HEK293 (cell line): ENCODE data around the gene WASF2.

Experiments used
- HOXD13 ChIP-seq: sonication (generic); formaldehyde crosslinking; IDR thresholded peaks from 2 replicates; pipeline ENCODE4 v1.8.0; 2022; ENCODE audit warnings: missing genetic modification reagents, borderline replicate concordance
- IKZF3 ChIP-seq: fragments of 450-650 bp; IDR thresholded peaks from 2 replicates; pipeline ENCODE4 v1.5.0; 2018; ENCODE audit warnings: missing biosample characterization, mild to moderate bottlenecking, missing genetic modification characterization, moderate library complexity
- TRIM28 ChIP-seq: IDR thresholded peaks from 2 replicates; pipeline ENCODE4 v1.6.1; 2011; ENCODE audit warnings: low read length, control low read depth, borderline replicate concordance
- ZNF10 ChIP-seq: fragments of 450-650 bp; formaldehyde crosslinking; IDR thresholded peaks from 2 replicates; pipeline ENCODE4 v1.5.1; 2017; ENCODE audit warnings: missing biosample characterization, missing genetic modification characterization
- ZNF112 ChIP-seq: fragments of 450-650 bp; formaldehyde crosslinking; IDR thresholded peaks from 2 replicates; pipeline ENCODE4 v1.5.0; 2017; ENCODE audit warnings: missing biosample characterization, missing genetic modification characterization
- ZNF148 ChIP-seq: fragments of 450-650 bp; formaldehyde crosslinking; IDR thresholded peaks from 2 replicates; pipeline ENCODE4 v1.5.0; 2017; ENCODE audit warnings: missing biosample characterization, missing genetic modification characterization, borderline replicate concordance
- ZNF157 ChIP-seq: fragments of 450-650 bp; formaldehyde crosslinking; IDR thresholded peaks from 2 replicates; pipeline ENCODE4 v1.5.1; 2016; ENCODE audit warnings: missing biosample characterization, missing genetic modification characterization
- ZNF169 ChIP-seq: fragments of 450-650 bp; formaldehyde crosslinking; IDR thresholded peaks from 2 replicates; pipeline ENCODE4 v1.5.1; 2016; ENCODE audit warnings: missing biosample characterization, missing genetic modification characterization
- ZNF280D ChIP-seq: fragments of 450-650 bp; formaldehyde crosslinking; IDR thresholded peaks from 2 replicates; pipeline ENCODE4 v1.5.1; 2016; ENCODE audit warnings: missing biosample characterization, missing genetic modification characterization
- ZNF311 ChIP-seq: fragments of 450-650 bp; formaldehyde crosslinking; IDR thresholded peaks from 2 replicates; pipeline ENCODE4 v1.5.1; 2017; ENCODE audit warnings: missing biosample characterization, missing genetic modification characterization, borderline replicate concordance
- ZNF416 ChIP-seq: fragments of 450-650 bp; formaldehyde crosslinking; IDR thresholded peaks from 2 replicates; pipeline ENCODE4 v1.5.1; 2016; ENCODE audit warnings: missing biosample characterization, missing genetic modification characterization
- ZNF530 ChIP-seq: fragments of 450-650 bp; formaldehyde crosslinking; IDR thresholded peaks from 2 replicates; pipeline ENCODE4 v1.5.1; 2016; ENCODE audit warnings: low read depth, missing biosample characterization, missing genetic modification characterization
- ZNF670 ChIP-seq: fragments of 450-650 bp; formaldehyde crosslinking; IDR thresholded peaks from 2 replicates; pipeline ENCODE4 v1.5.1; 2016; ENCODE audit warnings: missing biosample characterization, missing genetic modification characterization, low read depth
- ZSCAN16 ChIP-seq: fragments of 450-650 bp; formaldehyde crosslinking; IDR thresholded peaks from 2 replicates; pipeline ENCODE4 v1.5.1; 2016; ENCODE audit warnings: missing biosample characterization, missing genetic modification characterization
- TF ChIP-seq, protein P1 (sequence below): fragments of 450-650 bp; formaldehyde crosslinking; IDR thresholded peaks from 2 replicates; pipeline ENCODE4 v1.5.1; 2016; ENCODE audit warnings: missing biosample characterization, missing genetic modification characterization
- TF ChIP-seq, protein P2 (sequence below): fragments of 450-650 bp; formaldehyde crosslinking; IDR thresholded peaks from 2 replicates; pipeline ENCODE4 v1.5.1; 2016; ENCODE audit warnings: missing biosample characterization, missing genetic modification characterization
- TF ChIP-seq, protein P3 (sequence below): sonication (generic); formaldehyde crosslinking; IDR thresholded peaks from 2 replicates; pipeline ENCODE4 v1.8.1; 2022; ENCODE audit warnings: mild to moderate bottlenecking, moderate library complexity, missing genetic modification reagents
- TF ChIP-seq, protein P4 (sequence below): fragments of 450-650 bp; formaldehyde crosslinking; IDR thresholded peaks from 2 replicates; pipeline ENCODE4 v1.5.1; 2016; ENCODE audit warnings: missing biosample characterization, missing genetic modification characterization, borderline replicate concordance
- TF ChIP-seq, protein P5 (sequence below): fragments of 450-650 bp; formaldehyde crosslinking; IDR thresholded peaks from 2 replicates; pipeline ENCODE4 v1.5.1; 2016; ENCODE audit warnings: missing biosample characterization, missing genetic modification characterization

The WASF2 gene

DNA sequence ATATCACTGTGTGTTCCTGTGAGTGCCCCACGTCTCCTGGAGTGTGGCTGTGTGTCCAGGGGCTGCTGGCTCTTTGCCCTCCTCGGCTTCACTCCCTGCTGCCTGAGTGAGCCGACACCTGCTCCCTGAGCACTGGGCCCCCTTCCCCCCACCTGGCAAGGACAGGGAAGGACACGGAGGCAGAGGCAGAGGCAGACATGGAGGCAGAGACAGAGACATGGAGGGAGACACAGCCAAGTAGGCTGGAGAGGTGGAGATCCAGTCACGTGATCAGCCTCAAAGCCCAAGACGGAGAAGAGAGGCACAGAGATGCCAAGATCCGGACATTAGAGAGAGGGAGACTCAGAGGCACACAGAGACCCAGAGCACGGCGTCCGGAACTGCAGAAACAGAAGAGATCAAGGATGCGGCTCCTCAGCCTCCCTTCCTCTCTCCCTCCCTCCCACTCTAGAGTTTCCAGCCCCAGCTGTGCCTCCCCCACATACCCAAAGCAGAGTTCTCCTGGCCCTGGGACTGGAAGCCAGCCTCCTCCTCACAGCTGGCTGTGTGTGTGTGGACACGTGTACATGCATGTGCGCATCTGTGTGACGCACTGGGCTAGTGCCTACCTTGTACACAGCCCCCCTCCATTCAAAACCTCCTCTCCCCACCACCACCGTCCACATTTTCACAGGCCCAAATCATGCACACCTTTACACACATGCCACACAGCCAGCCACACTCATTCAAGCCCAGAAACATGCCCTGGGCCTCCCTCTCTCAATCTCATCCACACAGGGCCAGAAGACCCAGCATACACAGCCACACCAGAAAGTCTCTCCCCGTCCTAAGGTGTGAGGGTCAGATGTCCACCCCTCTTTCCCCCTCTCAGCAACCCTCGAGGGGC is 39.1 kb upstream of the WASF2 start (continued):
- TF ChIP-seq ZNF148 (tag by site-specific recombination) (no peak), TRIM28 (no peak), ZNF670 (tag by site-specific recombination) (no peak), ZNF416 (tag by site-specific recombination) (no peak), ZNF157 (tag by site-specific recombination) (no peak), ZNF311 (no peak), ZNF112 (tag by site-specific recombination) (no peak), ZSCAN16 (tag by site-specific recombination) (no peak), ZNF530 (tag by site-specific recombination) (no peak), ZNF280D (no peak), ZNF169 (tag by site-specific recombination) (no peak), IKZF3 (tag by site-specific recombination) (no peak), ZNF10 (tag by site-specific recombination) (no peak), HOXD13 (CRISPR knock-in tag) (no peak)
- TF ChIP-seq, protein P1, sequence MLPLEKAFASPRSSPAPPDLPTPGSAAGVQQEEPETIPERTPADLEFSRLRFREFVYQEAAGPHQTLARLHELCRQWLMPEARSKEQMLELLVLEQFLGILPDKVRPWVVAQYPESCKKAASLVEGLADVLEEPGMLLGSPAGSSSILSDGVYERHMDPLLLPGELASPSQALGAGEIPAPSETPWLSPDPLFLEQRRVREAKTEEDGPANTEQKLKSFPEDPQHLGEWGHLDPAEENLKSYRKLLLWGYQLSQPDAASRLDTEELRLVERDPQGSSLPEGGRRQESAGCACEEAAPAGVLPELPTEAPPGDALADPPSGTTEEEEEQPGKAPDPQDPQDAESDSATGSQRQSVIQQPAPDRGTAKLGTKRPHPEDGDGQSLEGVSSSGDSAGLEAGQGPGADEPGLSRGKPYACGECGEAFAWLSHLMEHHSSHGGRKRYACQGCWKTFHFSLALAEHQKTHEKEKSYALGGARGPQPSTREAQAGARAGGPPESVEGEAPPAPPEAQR (tag by site-specific recombination) = 0 out of 2 replicates have a peak, but pooled peaks have one; percentile 25
- TF ChIP-seq, protein P2, sequence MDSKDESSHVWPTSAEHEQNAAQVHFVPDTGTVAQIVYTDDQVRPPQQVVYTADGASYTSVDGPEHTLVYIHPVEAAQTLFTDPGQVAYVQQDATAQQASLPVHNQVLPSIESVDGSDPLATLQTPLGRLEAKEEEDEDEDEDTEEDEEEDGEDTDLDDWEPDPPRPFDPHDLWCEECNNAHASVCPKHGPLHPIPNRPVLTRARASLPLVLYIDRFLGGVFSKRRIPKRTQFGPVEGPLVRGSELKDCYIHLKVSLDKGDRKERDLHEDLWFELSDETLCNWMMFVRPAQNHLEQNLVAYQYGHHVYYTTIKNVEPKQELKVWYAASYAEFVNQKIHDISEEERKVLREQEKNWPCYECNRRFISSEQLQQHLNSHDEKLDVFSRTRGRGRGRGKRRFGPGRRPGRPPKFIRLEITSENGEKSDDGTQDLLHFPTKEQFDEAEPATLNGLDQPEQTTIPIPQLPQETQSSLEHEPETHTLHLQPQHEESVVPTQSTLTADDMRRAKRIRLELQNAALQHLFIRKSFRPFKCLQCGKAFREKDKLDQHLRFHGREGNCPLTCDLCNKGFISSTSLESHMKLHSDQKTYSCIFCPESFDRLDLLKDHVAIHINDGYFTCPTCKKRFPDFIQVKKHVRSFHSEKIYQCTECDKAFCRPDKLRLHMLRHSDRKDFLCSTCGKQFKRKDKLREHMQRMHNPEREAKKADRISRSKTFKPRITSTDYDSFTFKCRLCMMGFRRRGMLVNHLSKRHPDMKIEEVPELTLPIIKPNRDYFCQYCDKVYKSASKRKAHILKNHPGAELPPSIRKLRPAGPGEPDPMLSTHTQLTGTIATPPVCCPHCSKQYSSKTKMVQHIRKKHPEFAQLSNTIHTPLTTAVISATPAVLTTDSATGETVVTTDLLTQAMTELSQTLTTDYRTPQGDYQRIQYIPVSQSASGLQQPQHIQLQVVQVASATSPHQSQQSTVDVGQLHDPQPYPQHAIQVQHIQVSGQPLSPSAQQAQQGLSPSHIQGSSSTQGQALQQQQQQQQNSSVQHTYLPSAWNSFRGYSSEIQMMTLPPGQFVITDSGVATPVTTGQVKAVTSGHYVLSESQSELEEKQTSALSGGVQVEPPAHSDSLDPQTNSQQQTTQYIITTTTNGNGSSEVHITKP (tag by site-specific recombination) = peak; percentile 68
- TF ChIP-seq, protein P3, sequence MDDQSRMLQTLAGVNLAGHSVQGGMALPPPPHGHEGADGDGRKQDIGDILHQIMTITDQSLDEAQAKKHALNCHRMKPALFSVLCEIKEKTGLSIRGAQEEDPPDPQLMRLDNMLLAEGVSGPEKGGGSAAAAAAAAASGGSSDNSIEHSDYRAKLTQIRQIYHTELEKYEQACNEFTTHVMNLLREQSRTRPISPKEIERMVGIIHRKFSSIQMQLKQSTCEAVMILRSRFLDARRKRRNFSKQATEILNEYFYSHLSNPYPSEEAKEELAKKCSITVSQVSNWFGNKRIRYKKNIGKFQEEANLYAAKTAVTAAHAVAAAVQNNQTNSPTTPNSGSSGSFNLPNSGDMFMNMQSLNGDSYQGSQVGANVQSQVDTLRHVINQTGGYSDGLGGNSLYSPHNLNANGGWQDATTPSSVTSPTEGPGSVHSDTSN (CRISPR knock-in tag) = no peak
- TF ChIP-seq, protein P4, sequence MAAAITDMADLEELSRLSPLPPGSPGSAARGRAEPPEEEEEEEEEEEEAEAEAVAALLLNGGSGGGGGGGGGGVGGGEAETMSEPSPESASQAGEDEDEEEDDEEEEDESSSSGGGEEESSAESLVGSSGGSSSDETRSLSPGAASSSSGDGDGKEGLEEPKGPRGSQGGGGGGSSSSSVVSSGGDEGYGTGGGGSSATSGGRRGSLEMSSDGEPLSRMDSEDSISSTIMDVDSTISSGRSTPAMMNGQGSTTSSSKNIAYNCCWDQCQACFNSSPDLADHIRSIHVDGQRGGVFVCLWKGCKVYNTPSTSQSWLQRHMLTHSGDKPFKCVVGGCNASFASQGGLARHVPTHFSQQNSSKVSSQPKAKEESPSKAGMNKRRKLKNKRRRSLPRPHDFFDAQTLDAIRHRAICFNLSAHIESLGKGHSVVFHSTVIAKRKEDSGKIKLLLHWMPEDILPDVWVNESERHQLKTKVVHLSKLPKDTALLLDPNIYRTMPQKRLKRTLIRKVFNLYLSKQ (tag by site-specific recombination) = no peak
- TF ChIP-seq, protein P5, sequence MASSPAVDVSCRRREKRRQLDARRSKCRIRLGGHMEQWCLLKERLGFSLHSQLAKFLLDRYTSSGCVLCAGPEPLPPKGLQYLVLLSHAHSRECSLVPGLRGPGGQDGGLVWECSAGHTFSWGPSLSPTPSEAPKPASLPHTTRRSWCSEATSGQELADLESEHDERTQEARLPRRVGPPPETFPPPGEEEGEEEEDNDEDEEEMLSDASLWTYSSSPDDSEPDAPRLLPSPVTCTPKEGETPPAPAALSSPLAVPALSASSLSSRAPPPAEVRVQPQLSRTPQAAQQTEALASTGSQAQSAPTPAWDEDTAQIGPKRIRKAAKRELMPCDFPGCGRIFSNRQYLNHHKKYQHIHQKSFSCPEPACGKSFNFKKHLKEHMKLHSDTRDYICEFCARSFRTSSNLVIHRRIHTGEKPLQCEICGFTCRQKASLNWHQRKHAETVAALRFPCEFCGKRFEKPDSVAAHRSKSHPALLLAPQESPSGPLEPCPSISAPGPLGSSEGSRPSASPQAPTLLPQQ (tag by site-specific recombination) = no peak
